Erythroblast (primary cell): ENCODE data around the gene PPA1.

Experiments used
- GATA1 ChIP-seq: IDR thresholded peaks from 2 replicates; pipeline ENCODE4 v1.6.1; 2011; ENCODE audit warnings: low read depth, mild to moderate bottlenecking, control low read depth, low read length, moderate library complexity
- POLR2A ChIP-seq: IDR thresholded peaks from 2 replicates; pipeline ENCODE4 v1.6.1; 2011; ENCODE audit warnings: mild to moderate bottlenecking, low read length

DNA sequence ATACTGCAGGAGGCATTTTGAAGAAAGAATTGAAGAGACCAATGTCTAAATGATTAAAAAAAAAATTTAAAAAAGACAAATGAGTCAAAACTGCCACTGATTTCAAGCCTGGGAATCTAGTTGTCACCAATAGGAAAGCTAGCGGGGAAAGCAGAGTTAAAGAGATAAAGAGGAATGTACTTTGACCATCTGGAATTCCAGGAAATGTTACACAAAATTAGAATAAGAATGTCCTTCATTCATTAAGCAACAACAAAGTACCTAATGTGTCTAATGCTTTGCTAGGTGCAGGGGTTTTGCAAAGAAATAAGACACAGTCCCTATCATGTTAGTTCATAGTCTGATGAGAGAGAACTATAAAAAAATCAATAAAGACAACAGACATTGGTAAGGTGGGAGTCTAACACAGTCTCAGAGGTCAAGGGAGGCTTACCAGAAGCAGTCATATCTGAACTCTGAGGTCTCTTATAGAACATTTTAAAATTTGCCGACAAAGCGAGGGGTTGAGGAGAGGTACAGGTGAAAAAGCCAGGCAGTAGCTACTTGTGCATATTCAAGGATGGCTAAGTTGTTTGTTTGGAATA lies 77.9 kb downstream of the PPA1 start:
- TF ChIP-seq POLR2A, result no peak
- TF ChIP-seq GATA1, result no peak
